Fibroblast of lung (primary cell): Measurements from ENCODE around the gene UQCC2.

Source experiments
- CTCF ChIP-seq, 2 donors: IDR thresholded peaks in 1 of 2; conservative IDR thresholded peaks in 1 of 2; 1 replicate in 1 of 2; 2 replicates in 1 of 2; pipeline ENCODE4 v1.5.1; 2011 to 2012; ENCODE audit warnings: low read length in 2 of 2, control low read depth in 1 of 2, inconsistent platforms in 1 of 2, low read depth in 1 of 2, mild to moderate bottlenecking in 1 of 2
- EZH2 ChIP-seq: IDR thresholded peaks from 2 replicates; pipeline ENCODE4 v1.5.1; 2012; ENCODE audit warnings: low read length, control low read depth, mild to moderate bottlenecking; ENCODE audit errors: missing control alignments

- no peak for TF ChIP-seq CTCF (conservative IDR thresholded peaks at IDR 0.05 in 1 of 2, IDR thresholded peaks at IDR 0.05 in 1 of 2; ENCODE audit: low read depth in 1 of 2, low read length in 2 of 2)
- no peak for TF ChIP-seq EZH2
These were observed 45.5 kb downstream of the UQCC2 start for GRCh38 chr6:33665957-33666356.
